ENCODE data around the gene PRKN.

Gene PRKN

DNA sequence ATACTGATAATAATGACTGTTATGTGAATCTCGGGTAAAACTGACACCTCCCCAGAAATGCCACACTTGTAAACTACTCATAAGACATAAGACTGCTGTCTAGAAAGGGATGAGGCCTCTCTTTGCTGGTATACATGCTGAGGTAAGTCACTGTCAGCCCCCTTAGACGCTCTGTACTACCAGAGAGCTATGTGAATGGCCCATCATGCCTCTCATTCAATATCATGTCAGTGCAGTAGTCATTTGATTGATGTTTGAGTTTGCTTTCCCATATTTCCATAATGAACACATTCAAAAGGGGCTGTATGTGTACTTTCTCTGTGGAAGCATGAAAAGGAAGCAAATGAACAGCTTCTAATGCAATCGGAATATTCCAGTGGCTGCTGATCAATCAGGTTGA is 1334.3 kb downstream of the PRKN start:
- Histone ChIP-seq H3K36me3 (replicated peaks; ENCODE audit: insufficient read depth, low read length) (no peaks in the 10 kb centered on the region), H3K79me2 (ENCODE audit: low read length) (no peaks in the 10 kb centered on the region), H3K4me1 (ENCODE audit: low read length) (0 out of 2 replicates have a peak, but pooled peaks cover 3% of the 10 kb centered on the region), H3K4me3 (ENCODE audit: low read length) (no peak overlapping the region), H4K20me1 (ENCODE audit: insufficient read depth, low read length) (no peaks in the 10 kb centered on the region), H3K9me2 (replicated peaks; ENCODE audit: insufficient read depth, low read length) (no peaks in the 10 kb centered on the region), H3K27ac (ENCODE audit: low read length) (no peak overlapping the region), H3K4me2 (ENCODE audit: low read depth, low read length) (no peak overlapping the region), H3K27me3 (replicated peaks; ENCODE audit: insufficient read depth, low read length) (no peaks in the 10 kb centered on the region), H3K9me3 (replicated peaks; ENCODE audit: insufficient read depth, low read length) (no peaks in the 10 kb centered on the region), H3K9ac (ENCODE audit: low read length) (no peak overlapping the region), H3F3A (ENCODE audit: insufficient read depth, low read length) (no peaks in the 10 kb centered on the region), H2AFZ (ENCODE audit: low read length) (no peak overlapping the region)
- DNase-seq: no peak
- TF ChIP-seq, protein P1, sequence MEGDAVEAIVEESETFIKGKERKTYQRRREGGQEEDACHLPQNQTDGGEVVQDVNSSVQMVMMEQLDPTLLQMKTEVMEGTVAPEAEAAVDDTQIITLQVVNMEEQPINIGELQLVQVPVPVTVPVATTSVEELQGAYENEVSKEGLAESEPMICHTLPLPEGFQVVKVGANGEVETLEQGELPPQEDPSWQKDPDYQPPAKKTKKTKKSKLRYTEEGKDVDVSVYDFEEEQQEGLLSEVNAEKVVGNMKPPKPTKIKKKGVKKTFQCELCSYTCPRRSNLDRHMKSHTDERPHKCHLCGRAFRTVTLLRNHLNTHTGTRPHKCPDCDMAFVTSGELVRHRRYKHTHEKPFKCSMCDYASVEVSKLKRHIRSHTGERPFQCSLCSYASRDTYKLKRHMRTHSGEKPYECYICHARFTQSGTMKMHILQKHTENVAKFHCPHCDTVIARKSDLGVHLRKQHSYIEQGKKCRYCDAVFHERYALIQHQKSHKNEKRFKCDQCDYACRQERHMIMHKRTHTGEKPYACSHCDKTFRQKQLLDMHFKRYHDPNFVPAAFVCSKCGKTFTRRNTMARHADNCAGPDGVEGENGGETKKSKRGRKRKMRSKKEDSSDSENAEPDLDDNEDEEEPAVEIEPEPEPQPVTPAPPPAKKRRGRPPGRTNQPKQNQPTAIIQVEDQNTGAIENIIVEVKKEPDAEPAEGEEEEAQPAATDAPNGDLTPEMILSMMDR (IDR thresholded peaks at IDR 0.05; ENCODE audit: low read length): no peak
- TF ChIP-seq EZH2 (optimal IDR thresholded peaks at IDR 0.05; ENCODE audit: low read depth, low read length) (no peak), EZH2phosphoT487 (IDR thresholded peaks at IDR 0.05; ENCODE audit: low read length) (no peak)

DNA sequence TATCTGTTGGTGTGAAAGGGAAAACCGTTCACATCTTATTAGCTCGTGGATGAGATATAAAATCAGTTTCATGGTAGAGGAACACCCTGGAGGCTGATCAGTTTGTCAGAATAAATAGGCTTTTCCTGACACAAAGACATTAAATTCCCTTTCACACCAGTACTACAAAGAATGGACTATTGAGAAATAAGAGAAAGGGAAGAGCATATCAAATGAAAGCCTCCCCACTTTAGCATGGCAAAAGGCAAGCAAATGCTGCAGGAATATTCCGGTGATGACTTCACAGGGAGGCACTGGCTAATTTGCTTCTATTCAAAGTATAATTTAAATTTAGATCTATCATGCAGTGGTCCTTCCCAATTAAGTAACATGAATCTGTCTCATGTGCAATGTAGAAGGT is 1337.8 kb downstream of the PRKN start:
- H3K27ac ChIP-seq (ENCODE audit: low read length): no peak overlapping the region
- no peaks in the 10 kb centered on the region for H3K9me3 ChIP-seq (replicated peaks; ENCODE audit: insufficient read depth, low read length)
- no peaks in the 10 kb centered on the region for H3K36me3 ChIP-seq (replicated peaks; ENCODE audit: insufficient read depth, low read length)
- DNase-seq: no peak
- no peak overlapping the region for H3K4me3 ChIP-seq (ENCODE audit: low read length)
- TF ChIP-seq, protein P1 (IDR thresholded peaks at IDR 0.05; ENCODE audit: low read length): no peak
- TF ChIP-seq EZH2 (optimal IDR thresholded peaks at IDR 0.05; ENCODE audit: low read depth, low read length) (no peak), EZH2phosphoT487 (IDR thresholded peaks at IDR 0.05; ENCODE audit: low read length) (no peak)
- no peaks in the 10 kb centered on the region for H3F3A ChIP-seq (ENCODE audit: insufficient read depth, low read length)
- H3K27me3 ChIP-seq (replicated peaks; ENCODE audit: insufficient read depth, low read length): no peaks in the 10 kb centered on the region
- H4K20me1 ChIP-seq (ENCODE audit: insufficient read depth, low read length): no peaks in the 10 kb centered on the region
- no peaks in the 10 kb centered on the region for H3K79me2 ChIP-seq (ENCODE audit: low read length)
- H2AFZ ChIP-seq (ENCODE audit: low read length): no peak overlapping the region
- no peak overlapping the region for H3K4me2 ChIP-seq (ENCODE audit: low read depth, low read length)
- H3K9me2 ChIP-seq (replicated peaks; ENCODE audit: insufficient read depth, low read length): no peaks in the 10 kb centered on the region
- H3K9ac ChIP-seq (ENCODE audit: low read length): no peak overlapping the region
- H3K4me1 ChIP-seq (ENCODE audit: low read length): 0 out of 2 replicates have a peak, but pooled peaks cover 3% of the 10 kb centered on the region

DNA sequence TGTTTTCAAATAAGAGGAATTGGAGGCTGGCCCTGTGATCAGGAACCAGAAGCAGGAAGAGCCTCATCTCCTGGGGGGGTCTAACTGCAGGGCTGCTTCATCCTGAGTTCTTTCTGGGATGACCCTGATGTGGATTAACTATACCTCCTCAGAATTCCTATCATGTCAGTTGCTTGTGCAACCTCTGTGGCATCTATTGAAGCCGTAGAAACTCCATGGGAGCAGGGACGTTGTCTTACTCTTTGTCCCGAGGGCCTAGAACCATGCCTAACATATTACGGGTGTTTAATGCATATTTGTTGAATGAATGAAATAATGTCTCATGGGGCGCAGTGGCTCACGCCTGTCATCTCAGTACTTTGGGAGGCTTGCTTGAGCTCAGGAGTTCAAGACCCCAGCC is 1343.6 kb downstream of the PRKN start:
- TF ChIP-seq, protein P1 (IDR thresholded peaks at IDR 0.05; ENCODE audit: low read length): no peak
- no peak for TF ChIP-seq EZH2 (optimal IDR thresholded peaks at IDR 0.05; ENCODE audit: low read depth, low read length)
- H3K27ac ChIP-seq (ENCODE audit: low read length): no peak overlapping the region
- no peak overlapping the region for H3K9ac ChIP-seq (ENCODE audit: low read length)
- H2AFZ ChIP-seq (ENCODE audit: low read length): no peak overlapping the region
- H3K9me3 ChIP-seq (replicated peaks; ENCODE audit: insufficient read depth, low read length): no peaks in the 10 kb centered on the region
- H3K36me3 ChIP-seq (replicated peaks; ENCODE audit: insufficient read depth, low read length): no peaks in the 10 kb centered on the region
- no peaks in the 10 kb centered on the region for H3K4me1 ChIP-seq (ENCODE audit: low read length)
- no peak overlapping the region for H3K4me2 ChIP-seq (ENCODE audit: low read depth, low read length)
- H3K9me2 ChIP-seq (replicated peaks; ENCODE audit: insufficient read depth, low read length): no peaks in the 10 kb centered on the region
- no peaks in the 10 kb centered on the region for H4K20me1 ChIP-seq (ENCODE audit: insufficient read depth, low read length)
- H3K4me3 ChIP-seq (ENCODE audit: low read length): no peak overlapping the region
- DNase-seq: no peak
- H3K79me2 ChIP-seq (ENCODE audit: low read length): no peaks in the 10 kb centered on the region
- H3F3A ChIP-seq (ENCODE audit: insufficient read depth, low read length): no peaks in the 10 kb centered on the region
- H3K27me3 ChIP-seq (replicated peaks; ENCODE audit: insufficient read depth, low read length): no peaks in the 10 kb centered on the region
